Dedifferentiated amniotic fluid mesenchymal stem cell (primary cell): Measurements from ENCODE around the gene MAFB.

ENCODE experiments used
- DNase-seq: peaks from one replicate; pipeline ENCODE4 v3.0.0-alpha.2; 2016; ENCODE audit errors: extremely low spot score

Gene MAFB

GRCh38 chr20:40659567-40659966 is 29.5 kb downstream of the MAFB start:
- no peak for DNase-seq

- no peak for DNase-seq
Observed at GRCh38 chr20:40658509-40658908, 30.5 kb downstream of the MAFB start.

GRCh38 chr20:40657526-40657925 is 31.5 kb downstream of the MAFB start:
- no peak for DNase-seq

- DNase-seq = no peak
Observed at GRCh38 chr20:40655451-40655850, 33.6 kb downstream of the MAFB start.

- DNase-seq = no peak
Observed at GRCh38 chr20:40654876-40655275, 34.2 kb downstream of the MAFB start.

GRCh38 chr20:40652441-40652987 is 36.5 kb downstream of the MAFB start:
- DNase-seq = no peak

GRCh38 chr20:40651151-40651550 is 37.9 kb downstream of the MAFB start:
- DNase-seq = no peak

GRCh38 chr20:40650707-40651106 is 38.3 kb downstream of the MAFB start:
- no peak for DNase-seq

GRCh38 chr20:40648210-40649072 is 40.6 kb downstream of the MAFB start:
- DNase-seq = no peak

- no peak for DNase-seq
Observed at GRCh38 chr20:40646813-40647212, 42.2 kb downstream of the MAFB start.

- no peak for DNase-seq
Observed at GRCh38 chr20:40646361-40646760, 42.7 kb downstream of the MAFB start.

GRCh38 chr20:40644863-40645262 is 44.2 kb downstream of the MAFB start:
- DNase-seq = no peak

- no peak for DNase-seq
Observed at GRCh38 chr20:40643891-40644290, 45.1 kb downstream of the MAFB start.

- no peak for DNase-seq
Observed at GRCh38 chr20:40641809-40642208, 47.2 kb downstream of the MAFB start.

- DNase-seq = no peak
Observed at GRCh38 chr20:40641202-40641601, 47.8 kb downstream of the MAFB start.

GRCh38 chr20:40640667-40641066 is 48.4 kb downstream of the MAFB start:
- DNase-seq = no peak

GRCh38 chr20:40639676-40640355 is 49.2 kb downstream of the MAFB start:
- no peak for DNase-seq

- DNase-seq = no peak
Observed at GRCh38 chr20:40639132-40639531, 49.9 kb downstream of the MAFB start.

GRCh38 chr20:40638414-40638813 is 50.6 kb downstream of the MAFB start:
- DNase-seq = no peak

- no peak for DNase-seq
Observed at GRCh38 chr20:40637176-40637575, 51.9 kb downstream of the MAFB start.

GRCh38 chr20:40636486-40636885 is 52.5 kb downstream of the MAFB start:
- DNase-seq = no peak

GRCh38 chr20:40635971-40636370 is 53.1 kb downstream of the MAFB start:
- DNase-seq = no peak
